Measurements from ENCODE around the gene CD79A. TPM values are rescaled to one million over a fixed set of nuclear protein-coding genes. Genes with fewer than 3 reads are reported as not detected.

Gene CD79A
- total RNA-seq, 1 donor from 2014 or later, result not detected

GRCh38 chr19:41880329-41880708 is 3.2 kb downstream of the CD79A start:
- no peak for DNase-seq (ENCODE audit: extremely low spot score, unreplicated experiment)
- peaks cover 15% of the 10 kb centered on the region for H3K4me1 Mint-ChIP-seq (ENCODE audit: unreplicated experiment)
- H3K27ac Mint-ChIP-seq (ENCODE audit: unreplicated experiment), result no peak overlapping the region
- no peak for TF ChIP-seq CTCF (IDR thresholded peaks at IDR 0.05)
- no peaks in the 10 kb centered on the region for H3K27me3 Mint-ChIP-seq (ENCODE audit: unreplicated experiment)
- H3K4me3 Mint-ChIP-seq (ENCODE audit: unreplicated experiment), result no peak overlapping the region
- no peaks in the 10 kb centered on the region for H3K9me3 Mint-ChIP-seq (ENCODE audit: unreplicated experiment)
- H3K36me3 Mint-ChIP-seq (ENCODE audit: unreplicated experiment), result no peaks in the 10 kb centered on the region

DNA sequence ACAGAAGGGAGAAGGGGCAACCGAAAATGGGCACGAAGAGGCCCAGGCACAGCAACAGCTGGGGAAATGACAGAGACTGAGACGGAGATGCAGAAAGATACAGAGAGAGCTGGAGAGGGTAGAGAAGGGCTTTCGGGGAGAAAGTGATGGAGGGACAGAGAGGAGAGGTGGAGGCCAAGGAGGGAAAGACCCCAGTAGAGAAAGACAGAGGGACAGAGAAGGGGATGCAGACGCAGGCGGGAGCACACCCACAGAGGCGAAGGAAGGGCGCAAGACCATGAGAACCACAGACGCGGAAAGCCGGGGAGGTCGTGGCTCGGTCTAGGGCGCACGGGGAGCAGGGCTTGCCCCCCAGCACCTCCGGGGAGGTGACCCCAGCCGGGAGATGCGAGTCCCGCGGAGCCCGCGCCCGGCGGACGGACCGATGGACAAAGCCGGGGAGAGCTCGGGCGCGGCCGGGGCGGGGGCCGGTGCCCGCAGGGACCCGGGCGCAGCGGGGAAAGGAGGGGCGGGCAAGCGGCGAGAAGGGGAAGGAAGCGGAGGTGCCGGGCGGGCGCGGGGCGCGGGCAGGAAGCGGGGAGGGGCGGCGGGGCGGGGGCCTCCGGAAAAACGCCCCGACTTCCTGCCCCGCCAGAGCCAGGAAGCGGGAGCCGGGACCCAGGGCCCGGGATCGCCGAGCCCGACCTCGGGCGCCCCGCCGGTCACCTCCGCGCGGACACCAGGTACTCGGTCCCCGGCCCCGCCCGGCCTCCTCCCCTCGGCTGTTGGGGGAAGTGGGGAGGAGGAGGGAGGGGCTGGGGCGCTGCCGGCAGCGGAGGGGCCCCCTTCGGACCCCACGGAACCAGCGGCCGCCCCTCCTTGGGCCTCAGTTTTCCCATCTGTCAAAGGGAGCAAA is 5.7 kb downstream of the CD79A start, which contains the start of gene ARHGEF1:
Gene ARHGEF1, plus strand, starts transcription at position 617 of the 895 bp plus-strand sequence. CDS start 4,899 bp downstream, outside the sequence.
- no peak for DNase-seq (ENCODE audit: extremely low spot score, unreplicated experiment)
- Mint-ChIP-seq H3K27ac (ENCODE audit: unreplicated experiment) (peak within 1 kb of the TSS; percentile 95), H3K4me3 (ENCODE audit: unreplicated experiment) (peak within 1 kb of the TSS; percentile 92), H3K4me1 (ENCODE audit: unreplicated experiment) (peaks cover 29% of the 10 kb centered on the region), H3K27me3 (ENCODE audit: unreplicated experiment) (no peaks in the 10 kb centered on the region), H3K9me3 (ENCODE audit: unreplicated experiment) (no peaks in the 10 kb centered on the region), H3K36me3 (ENCODE audit: unreplicated experiment) (no peaks in the 10 kb centered on the region)
- no peak for TF ChIP-seq CTCF (IDR thresholded peaks at IDR 0.05)

- DNase-seq (ENCODE audit: extremely low spot score, unreplicated experiment), result no peak
- peak overlapping the region; percentile 95 for H3K27ac Mint-ChIP-seq (ENCODE audit: unreplicated experiment)
- no peaks in the 10 kb centered on the region for H3K9me3 Mint-ChIP-seq (ENCODE audit: unreplicated experiment)
- no peak for TF ChIP-seq CTCF (IDR thresholded peaks at IDR 0.05)
- H3K4me1 Mint-ChIP-seq (ENCODE audit: unreplicated experiment), result peaks cover 29% of the 10 kb centered on the region
- peak overlapping the region; percentile 92 for H3K4me3 Mint-ChIP-seq (ENCODE audit: unreplicated experiment)
- H3K36me3 Mint-ChIP-seq (ENCODE audit: unreplicated experiment), result no peaks in the 10 kb centered on the region
- no peaks in the 10 kb centered on the region for H3K27me3 Mint-ChIP-seq (ENCODE audit: unreplicated experiment)
These were observed 6.4 kb downstream of the CD79A start for GRCh38 chr19:41883463-41883820.

- H3K36me3 Mint-ChIP-seq (ENCODE audit: unreplicated experiment), result no peaks in the 10 kb centered on the region
- peak overlapping the region; percentile 95 for H3K27ac Mint-ChIP-seq (ENCODE audit: unreplicated experiment)
- H3K27me3 Mint-ChIP-seq (ENCODE audit: unreplicated experiment), result no peaks in the 10 kb centered on the region
- peaks cover 29% of the 10 kb centered on the region for H3K4me1 Mint-ChIP-seq (ENCODE audit: unreplicated experiment)
- no peaks in the 10 kb centered on the region for H3K9me3 Mint-ChIP-seq (ENCODE audit: unreplicated experiment)
- DNase-seq (ENCODE audit: extremely low spot score, unreplicated experiment), result peak; percentile 97
- peak; percentile 40 for TF ChIP-seq CTCF (IDR thresholded peaks at IDR 0.05)
- peak overlapping the region; percentile 92 for H3K4me3 Mint-ChIP-seq (ENCODE audit: unreplicated experiment)
These were observed 7.0 kb downstream of the CD79A start for GRCh38 chr19:41883821-41884733.

Measured in osteocyte (in vitro differentiated cells).